Fibroblast of lung (primary cell): ENCODE measurements around the gene CMTM5.

Experiments
- EZH2 ChIP-seq: IDR thresholded peaks from 2 replicates; pipeline ENCODE4 v1.5.1; 2012; ENCODE audit warnings: low read length, control low read depth, mild to moderate bottlenecking; ENCODE audit errors: missing control alignments
- TF ChIP-seq, protein P1 (sequence below), 2 donors: IDR thresholded peaks in 1 of 2; conservative IDR thresholded peaks in 1 of 2; 1 replicate in 1 of 2; 2 replicates in 1 of 2; pipeline ENCODE4 v1.5.1; 2011 to 2012; ENCODE audit warnings: low read length in 2 of 2, control low read depth in 1 of 2, inconsistent platforms in 1 of 2, low read depth in 1 of 2, mild to moderate bottlenecking in 1 of 2

DNA sequence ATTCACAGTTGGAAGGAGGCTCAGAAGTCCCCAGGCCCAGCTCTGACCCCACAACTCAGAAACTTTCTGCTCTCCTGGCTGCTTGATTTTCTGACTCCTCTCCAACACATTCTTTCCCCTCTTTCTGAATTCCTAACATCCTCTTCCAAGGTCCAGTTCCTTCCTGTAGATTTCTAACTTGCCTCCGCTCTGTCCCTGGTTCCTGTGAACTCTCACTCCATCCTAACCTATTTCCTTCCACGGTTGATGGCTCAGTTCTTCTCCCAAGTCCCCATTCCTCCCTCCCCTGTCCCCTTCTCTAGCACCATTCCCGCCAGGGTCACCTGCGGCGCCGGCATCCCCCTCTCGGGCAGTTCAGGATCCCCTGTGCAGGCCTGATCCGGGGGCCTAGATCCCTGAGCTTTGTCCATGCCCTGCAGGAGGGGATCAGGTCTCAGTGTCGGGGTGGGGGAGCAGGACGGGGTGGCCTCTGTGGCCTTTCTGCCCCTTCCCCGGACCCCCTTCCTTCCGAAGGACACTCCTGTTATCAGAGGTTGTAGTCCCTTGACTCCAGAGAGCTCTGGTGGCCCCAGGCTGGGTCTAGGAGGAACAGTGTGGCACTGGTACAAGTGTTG lies 18.2 kb upstream of the CMTM5 start:
- TF ChIP-seq, protein P1, sequence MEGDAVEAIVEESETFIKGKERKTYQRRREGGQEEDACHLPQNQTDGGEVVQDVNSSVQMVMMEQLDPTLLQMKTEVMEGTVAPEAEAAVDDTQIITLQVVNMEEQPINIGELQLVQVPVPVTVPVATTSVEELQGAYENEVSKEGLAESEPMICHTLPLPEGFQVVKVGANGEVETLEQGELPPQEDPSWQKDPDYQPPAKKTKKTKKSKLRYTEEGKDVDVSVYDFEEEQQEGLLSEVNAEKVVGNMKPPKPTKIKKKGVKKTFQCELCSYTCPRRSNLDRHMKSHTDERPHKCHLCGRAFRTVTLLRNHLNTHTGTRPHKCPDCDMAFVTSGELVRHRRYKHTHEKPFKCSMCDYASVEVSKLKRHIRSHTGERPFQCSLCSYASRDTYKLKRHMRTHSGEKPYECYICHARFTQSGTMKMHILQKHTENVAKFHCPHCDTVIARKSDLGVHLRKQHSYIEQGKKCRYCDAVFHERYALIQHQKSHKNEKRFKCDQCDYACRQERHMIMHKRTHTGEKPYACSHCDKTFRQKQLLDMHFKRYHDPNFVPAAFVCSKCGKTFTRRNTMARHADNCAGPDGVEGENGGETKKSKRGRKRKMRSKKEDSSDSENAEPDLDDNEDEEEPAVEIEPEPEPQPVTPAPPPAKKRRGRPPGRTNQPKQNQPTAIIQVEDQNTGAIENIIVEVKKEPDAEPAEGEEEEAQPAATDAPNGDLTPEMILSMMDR (conservative IDR thresholded peaks at IDR 0.05 in 1 of 2, IDR thresholded peaks at IDR 0.05 in 1 of 2; ENCODE audit: low read depth in 1 of 2, low read length in 2 of 2), result no peak
- no peak for TF ChIP-seq EZH2
